ENCODE measurements around the gene ZNF74.
A peak's percentile ranks its signal among the peaks of the same experiment; 100 is the strongest.

Gene ZNF74

GRCh38 chr22:20451920-20452319 is 58.0 kb downstream of the ZNF74 start:
- no peaks in the 10 kb centered on the region for H3K27me3 ChIP-seq (ENCODE audit: insufficient read depth, poor library complexity, severe bottlenecking)
- H3K9me3 ChIP-seq (ENCODE audit: severe bottlenecking) = peaks cover 7% of the 10 kb centered on the region
- no peaks in the 10 kb centered on the region for H3K4me1 ChIP-seq (ENCODE audit: insufficient read depth, poor library complexity, severe bottlenecking)
- no peaks in the 10 kb centered on the region for H3K36me3 ChIP-seq (ENCODE audit: low read depth)
- no peak overlapping the region for H3K27ac ChIP-seq (ENCODE audit: poor library complexity, severe bottlenecking)
- ATAC-seq (ENCODE audit: low read depth) (no peak), DNase-seq (ENCODE audit: low spot score) (no peak)
- no peak for TF ChIP-seq CTCF (IDR thresholded peaks at IDR 0.05; ENCODE audit: poor library complexity, severe bottlenecking)
- H3K4me3 ChIP-seq (ENCODE audit: severe bottlenecking) = no peak overlapping the region

- Histone ChIP-seq H3K9me3 (ENCODE audit: severe bottlenecking) (peaks cover 7% of the 10 kb centered on the region), H3K27ac (ENCODE audit: poor library complexity, severe bottlenecking) (no peak overlapping the region), H3K36me3 (ENCODE audit: low read depth) (no peaks in the 10 kb centered on the region), H3K4me1 (ENCODE audit: insufficient read depth, poor library complexity, severe bottlenecking) (no peaks in the 10 kb centered on the region), H3K27me3 (ENCODE audit: insufficient read depth, poor library complexity, severe bottlenecking) (no peaks in the 10 kb centered on the region), H3K4me3 (ENCODE audit: severe bottlenecking) (no peak overlapping the region)
- no peak for DNase-seq (ENCODE audit: low spot score)
- ATAC-seq (ENCODE audit: low read depth) = no peak
- no peak for TF ChIP-seq CTCF (IDR thresholded peaks at IDR 0.05; ENCODE audit: poor library complexity, severe bottlenecking)
Measured at GRCh38 chr22:20453222-20453621, 59.3 kb downstream of the ZNF74 start.

DNA sequence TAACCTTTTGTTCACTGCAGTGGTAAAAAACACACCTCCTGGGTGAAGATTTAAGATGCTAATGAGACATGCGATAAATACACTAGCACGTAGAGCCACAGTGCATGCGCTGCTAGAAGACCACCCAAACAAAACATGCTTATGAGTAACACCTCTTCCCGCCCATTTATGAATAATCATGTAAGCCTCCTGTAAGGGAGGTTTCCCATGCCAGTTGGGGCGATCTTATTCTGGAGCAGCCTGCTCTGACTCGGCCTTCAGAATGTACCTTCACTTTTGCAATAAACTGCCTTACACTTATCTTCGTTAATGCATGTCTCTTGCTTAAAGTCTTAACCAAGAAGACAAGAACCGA is 61.7 kb downstream of the ZNF74 start:
- DNase-seq (ENCODE audit: low spot score) (no peak), ATAC-seq (ENCODE audit: low read depth) (no peak)
- TF ChIP-seq CTCF (IDR thresholded peaks at IDR 0.05; ENCODE audit: poor library complexity, severe bottlenecking) = no peak
- Histone ChIP-seq H3K27me3 (ENCODE audit: insufficient read depth, poor library complexity, severe bottlenecking) (no peaks in the 10 kb centered on the region), H3K36me3 (ENCODE audit: low read depth) (peaks cover 1% of the 10 kb centered on the region), H3K9me3 (ENCODE audit: severe bottlenecking) (peaks cover 3% of the 10 kb centered on the region), H3K4me3 (ENCODE audit: severe bottlenecking) (no peak overlapping the region), H3K27ac (ENCODE audit: poor library complexity, severe bottlenecking) (no peak overlapping the region), H3K4me1 (ENCODE audit: insufficient read depth, poor library complexity, severe bottlenecking) (no peaks in the 10 kb centered on the region)

GRCh38 chr22:20456064-20456721 is 62.2 kb downstream of the ZNF74 start:
- peak; percentile 77 for TF ChIP-seq CTCF (IDR thresholded peaks at IDR 0.05; ENCODE audit: poor library complexity, severe bottlenecking)
- ATAC-seq (ENCODE audit: low read depth) (peak; percentile 76), DNase-seq (ENCODE audit: low spot score) (no peak)
- Histone ChIP-seq H3K27me3 (ENCODE audit: insufficient read depth, poor library complexity, severe bottlenecking) (no peaks in the 10 kb centered on the region), H3K36me3 (ENCODE audit: low read depth) (peaks cover 3% of the 10 kb centered on the region), H3K9me3 (ENCODE audit: severe bottlenecking) (peaks cover under 1% of the 10 kb centered on the region), H3K4me3 (ENCODE audit: severe bottlenecking) (no peak overlapping the region), H3K4me1 (ENCODE audit: insufficient read depth, poor library complexity, severe bottlenecking) (no peaks in the 10 kb centered on the region), H3K27ac (ENCODE audit: poor library complexity, severe bottlenecking) (no peak overlapping the region)

GRCh38 chr22:20456722-20457076 is 62.7 kb downstream of the ZNF74 start:
- Histone ChIP-seq H3K27me3 (ENCODE audit: insufficient read depth, poor library complexity, severe bottlenecking) (no peaks in the 10 kb centered on the region), H3K9me3 (ENCODE audit: severe bottlenecking) (no peaks in the 10 kb centered on the region), H3K27ac (ENCODE audit: poor library complexity, severe bottlenecking) (no peak overlapping the region), H3K36me3 (ENCODE audit: low read depth) (peaks cover 3% of the 10 kb centered on the region), H3K4me1 (ENCODE audit: insufficient read depth, poor library complexity, severe bottlenecking) (no peaks in the 10 kb centered on the region), H3K4me3 (ENCODE audit: severe bottlenecking) (no peak overlapping the region)
- TF ChIP-seq CTCF (IDR thresholded peaks at IDR 0.05; ENCODE audit: poor library complexity, severe bottlenecking) = no peak
- no peak for ATAC-seq (ENCODE audit: low read depth)
- DNase-seq (ENCODE audit: low spot score) = no peak

Data from RWPE2 (cell line).